CD4-positive, alpha-beta T cell (primary cell): ENCODE measurements around the gene HELB. TPM values are rescaled to one million over a fixed set of nuclear protein-coding genes. Genes with fewer than 3 reads are reported as not detected.

ENCODE experiments used
- ATAC-seq: fragments of 200-7000 bp; cut with Tn5 transposase; one replicate; pipeline ENCODE4 v1.10.0; 2022; ENCODE audit warnings: mild to moderate bottlenecking; ENCODE audit not compliant: poor library complexity
- CTCF ChIA-PET: fragments of 350-600 bp; sonication (Branson Sonifier 250); formaldehyde crosslinking; loops from one replicate; lab custom pipeline; 2021; ENCODE audit warnings: antibody characterized with exemption, inconsistent platforms; lab: Charles Lee
- POLR2A ChIA-PET: fragments of 350-600 bp; sonication (Branson Sonifier 250); formaldehyde crosslinking; loops from one replicate; lab custom pipeline; 2021; ENCODE audit warnings: antibody characterized with exemption, inconsistent platforms; lab: Charles Lee
- DNase-seq, 14 experiments: peaks; one replicate each; pipeline ENCODE4 v3.0.0-alpha.2; 2013 to 2020; ENCODE audit warnings: mixed read lengths in 2 of 14
- H3K27ac ChIP-seq, 2 donors: one replicate each; pipeline versions ENCODE4 v1.5.1 to v1.7.0; 2013; ENCODE audit warnings: low read length in 2 of 2, low read depth in 1 of 2, mild to moderate bottlenecking in 1 of 2
- H3K27me3 ChIP-seq, 2 experiments: 1 replicate in 1 of 2; 2 replicates in 1 of 2; pipeline versions ENCODE4 v1.6.1 to v1.7.0; 2013; ENCODE audit warnings: low read length in 2 of 2, control low read depth in 1 of 2, mild to moderate bottlenecking in 1 of 2, moderate library complexity in 1 of 2; ENCODE audit not compliant: insufficient read depth in 2 of 2, control insufficient read depth in 1 of 2
- H3K36me3 ChIP-seq: one replicate; pipeline ENCODE4 v1.6.1; 2013; ENCODE audit warnings: low read length, control low read depth; ENCODE audit not compliant: insufficient read depth
- H3K4me1 ChIP-seq: one replicate; pipeline ENCODE4 v1.6.1; 2013; ENCODE audit warnings: low read length, control low read depth; ENCODE audit not compliant: insufficient read depth
- H3K4me3 ChIP-seq: one replicate; pipeline ENCODE4 v1.5.1; 2013; ENCODE audit warnings: mild to moderate bottlenecking, low read length, moderate library complexity
- H3K9me3 ChIP-seq, 2 experiments: 1 replicate in 1 of 2; 2 replicates in 1 of 2; pipeline versions ENCODE4 v1.6.1 to v1.7.0; 2013; ENCODE audit warnings: low read length in 2 of 2, mild to moderate bottlenecking in 2 of 2, control low read depth in 1 of 2, moderate library complexity in 1 of 2; ENCODE audit not compliant: control insufficient read depth in 1 of 2, insufficient read depth in 1 of 2
- H3K27ac Mint-ChIP-seq: one replicate; pipeline ENCODE4 v1.8.0; 2020; ENCODE audit warnings: mixed read lengths
- H3K27me3 Mint-ChIP-seq: one replicate; pipeline ENCODE4 v1.8.0; 2021; ENCODE audit warnings: mixed read lengths
- H3K36me3 Mint-ChIP-seq: one replicate; pipeline ENCODE4 v1.8.0; 2021; ENCODE audit warnings: low read depth, mixed read lengths
- H3K4me1 Mint-ChIP-seq: one replicate; pipeline ENCODE4 v1.8.0; 2021; ENCODE audit warnings: low read depth, mixed read lengths
- H3K4me3 Mint-ChIP-seq: one replicate; pipeline ENCODE4 v1.8.0; 2020; ENCODE audit warnings: mild to moderate bottlenecking, mixed read lengths
- H3K9me3 Mint-ChIP-seq: one replicate; pipeline ENCODE4 v1.8.0; 2020; ENCODE audit warnings: mixed read lengths
- CTCF ChIP-seq: fragments of 200-600 bp; IDR thresholded peaks from one replicate; pipeline ENCODE4 v1.8.0; 2022; ENCODE audit warnings: antibody characterized with exemption, mild to moderate bottlenecking
- intact Hi-C, 2 experiments: fragments of 100-400 bp; cut with DNase I in 1 of 2; cut with micrococcal nuclease in 1 of 2; formaldehyde crosslinking; loops; one replicate each; pipeline versions ENCODE4 v1.15.1 to v1.9.0; 2023 to 2025; cut with DNase I, micrococcal nuclease
- total RNA-seq, 174 experiments: library from RNA in 2 of 174; stranded (reverse) in 2 of 174; gene quantifications; one replicate each; pipeline ENCODE4 v1.2.3 and lab custom pipeline; 2021 to 2026

The HELB gene
- total RNA-seq, 2 experiments from 2014 or later = 33.8 to 35.8 TPM

- Mint-ChIP-seq H3K27me3 (no peaks in the 10 kb centered on the region), H3K4me1 (peaks cover 65% of the 10 kb centered on the region), H3K9me3 (no peaks in the 10 kb centered on the region), H3K4me3 (no peak overlapping the region), H3K36me3 (peaks cover 90% of the 10 kb centered on the region), H3K27ac (peak overlapping the region; percentile 19)
- intact Hi-C loops = loop anchor here in 1 of 2 experiments (5.0 kb wide), 1 partner anchor 96 kb away; no protein-coding TSS in a partner anchor
- no peak for TF ChIP-seq CTCF
- H3K27ac ChIP-seq = no peak overlapping the region
- POLR2A ChIA-PET = interaction anchor here (0.7 to 1.0 kb wide), 3 partner anchors 7 to 36 kb away, joined by 3 read pairs; partner anchors contain the start of gene HELB
- H3K27me3 ChIP-seq = no peaks in the 10 kb centered on the region
- no peak overlapping the region for H3K4me3 ChIP-seq
- no peak for ATAC-seq
- H3K36me3 ChIP-seq = peaks cover 83% of the 10 kb centered on the region
- CTCF ChIA-PET = no interaction called here
- H3K9me3 ChIP-seq = no peaks in the 10 kb centered on the region
- no peaks in the 10 kb centered on the region for H3K4me1 ChIP-seq
- peak in 2 of 14 experiments; percentile 29 to 45 for DNase-seq
Measured at GRCh38 chr12:66321435-66321834, 19.1 kb downstream of the HELB start.

- DNase-seq = no peak
- H3K36me3 ChIP-seq = peaks cover 84% of the 10 kb centered on the region
- intact Hi-C loops = loop anchor here in 1 of 2 experiments (5.0 kb wide), 1 partner anchor 94 kb away; no protein-coding TSS in a partner anchor
- H3K9me3 ChIP-seq = no peaks in the 10 kb centered on the region
- Mint-ChIP-seq H3K36me3 (peaks cover 92% of the 10 kb centered on the region), H3K9me3 (no peaks in the 10 kb centered on the region), H3K27ac (peak overlapping the region; percentile 27), H3K27me3 (no peaks in the 10 kb centered on the region), H3K4me3 (no peak overlapping the region), H3K4me1 (peaks cover 67% of the 10 kb centered on the region)
- no peaks in the 10 kb centered on the region for H3K27me3 ChIP-seq
- ChIA-PET POLR2A (interaction anchor here (0.7 kb wide), 1 partner anchor 12 kb away, joined by 3 read pairs; no protein-coding TSS in a partner anchor), CTCF (interaction anchor here (1.5 kb wide), 1 partner anchor 20 kb away, joined by 3 read pairs; no protein-coding TSS in a partner anchor)
- no peak overlapping the region for H3K27ac ChIP-seq
- H3K4me1 ChIP-seq = no peaks in the 10 kb centered on the region
- H3K4me3 ChIP-seq = no peak overlapping the region
- no peak for TF ChIP-seq CTCF
- ATAC-seq = no peak
Measured at GRCh38 chr12:66323017-66323416, 20.7 kb downstream of the HELB start.

GRCh38 chr12:66329941-66330340 lies 27.6 kb downstream of the HELB start:
- H3K27ac ChIP-seq = no peak overlapping the region
- no peak for TF ChIP-seq CTCF
- no peaks in the 10 kb centered on the region for H3K9me3 ChIP-seq
- no peak overlapping the region for H3K4me3 ChIP-seq
- intact Hi-C loops = no loop called here
- DNase-seq (no peak), ATAC-seq (no peak)
- peaks cover 64% of the 10 kb centered on the region for H3K36me3 ChIP-seq
- peaks cover 36% of the 10 kb centered on the region for H3K4me1 Mint-ChIP-seq
- H3K4me3 Mint-ChIP-seq = no peak overlapping the region
- ChIA-PET POLR2A (no interaction called here), CTCF (no interaction called here)
- H3K27me3 Mint-ChIP-seq = no peaks in the 10 kb centered on the region
- peaks cover 79% of the 10 kb centered on the region for H3K36me3 Mint-ChIP-seq
- peak overlapping the region; percentile 40 for H3K27ac Mint-ChIP-seq
- H3K4me1 ChIP-seq = peaks cover 3% of the 10 kb centered on the region
- no peaks in the 10 kb centered on the region for H3K9me3 Mint-ChIP-seq
- no peaks in the 10 kb centered on the region for H3K27me3 ChIP-seq
